GM19239 (cell line): ENCODE results near the gene UBE2C.
A peak's percentile ranks its signal among the peaks of the same experiment; 100 is the strongest.
"Not testable (repeated sequence)": the region's sequence is repeated elsewhere in the genome, so short reads cannot be mapped to it uniquely, and the experiment has no call there.

Source experiments
- DNase-seq: peaks from one replicate; pipeline ENCODE4 v3.0.0; 2011; ENCODE audit warnings: low spot score; ENCODE audit not compliant: insufficient read length
- FAIRE-seq: peaks from 2 replicates; lab custom pipeline; 2011; peaks lifted over from hg19 to GRCh38; lab: Jason Lieb, UNC

UBE2C gene

DNA sequence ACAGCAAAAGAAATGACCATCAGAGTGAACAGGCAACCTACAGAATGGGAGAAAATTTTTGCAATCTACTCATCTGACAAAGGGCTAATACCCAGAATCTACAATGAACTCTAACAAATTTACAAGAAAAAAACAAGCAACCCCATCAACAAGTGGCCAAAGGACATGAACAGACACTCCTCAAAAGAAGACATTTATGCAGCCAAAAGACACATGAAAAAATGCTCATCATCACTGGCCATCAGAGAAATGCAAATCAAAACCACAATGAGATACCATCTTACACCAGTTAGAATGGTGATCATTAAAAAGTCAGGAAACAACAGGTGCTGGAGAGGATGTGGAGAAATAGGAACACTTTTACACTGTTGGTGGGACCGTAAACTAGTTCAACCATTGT is 14.9 kb upstream of the UBE2C start:
- DNase-seq, FAIRE-seq: not testable (repeated sequence)

DNA sequence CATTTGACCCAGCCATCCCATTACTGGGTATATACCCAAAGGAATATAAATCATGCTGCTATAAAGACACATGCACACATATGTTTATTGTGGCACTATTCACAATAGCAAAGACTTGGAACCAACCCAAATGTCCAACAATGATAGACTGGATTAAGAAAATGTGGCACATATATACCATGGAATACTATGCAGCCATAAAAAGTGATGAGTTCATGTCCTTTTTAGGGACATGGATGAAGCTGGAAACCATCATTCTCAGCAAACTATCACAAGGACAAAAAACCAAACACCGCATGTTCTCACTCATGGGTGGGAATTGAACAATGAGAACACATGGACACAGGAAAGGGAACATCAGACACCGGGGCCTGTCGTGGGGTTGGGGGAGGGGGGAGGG is 14.5 kb upstream of the UBE2C start:
- FAIRE-seq, DNase-seq: not testable (repeated sequence)

DNA sequence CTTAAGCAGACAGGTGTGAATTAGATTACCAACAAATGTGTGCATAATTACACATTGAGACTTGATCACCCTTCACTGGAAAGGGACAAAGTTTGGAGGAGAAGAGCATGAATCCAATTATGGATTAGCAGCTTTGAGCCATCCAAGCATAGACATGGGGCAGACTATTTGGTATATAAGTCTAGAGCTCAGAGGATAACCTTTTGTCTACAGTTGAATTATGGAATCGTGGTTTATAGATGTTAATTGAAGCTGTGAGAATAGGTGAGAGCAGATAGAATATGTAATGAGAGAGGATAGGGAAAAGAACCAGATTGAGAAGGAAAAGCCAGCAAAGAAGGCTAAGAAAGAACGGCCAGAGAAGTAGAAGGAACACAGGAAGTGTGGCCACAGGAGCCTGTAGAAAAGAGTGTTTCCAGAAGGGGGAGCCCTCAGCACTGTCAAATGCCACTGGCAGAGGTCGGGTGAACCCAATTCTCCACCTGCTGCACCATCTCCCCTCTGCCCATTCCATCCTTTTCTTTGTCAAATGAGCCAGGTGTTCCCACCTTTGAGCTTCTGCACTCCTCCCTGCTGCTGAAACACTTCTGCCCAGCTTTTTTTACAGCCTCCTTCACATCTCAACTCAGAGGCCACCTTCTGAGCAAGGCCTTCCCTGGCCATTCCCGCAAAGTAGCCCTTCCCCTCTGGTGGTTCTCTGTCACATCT is 13.4 kb upstream of the UBE2C start:
- FAIRE-seq (peak; percentile 40), DNase-seq (peak; percentile 37)

DNA sequence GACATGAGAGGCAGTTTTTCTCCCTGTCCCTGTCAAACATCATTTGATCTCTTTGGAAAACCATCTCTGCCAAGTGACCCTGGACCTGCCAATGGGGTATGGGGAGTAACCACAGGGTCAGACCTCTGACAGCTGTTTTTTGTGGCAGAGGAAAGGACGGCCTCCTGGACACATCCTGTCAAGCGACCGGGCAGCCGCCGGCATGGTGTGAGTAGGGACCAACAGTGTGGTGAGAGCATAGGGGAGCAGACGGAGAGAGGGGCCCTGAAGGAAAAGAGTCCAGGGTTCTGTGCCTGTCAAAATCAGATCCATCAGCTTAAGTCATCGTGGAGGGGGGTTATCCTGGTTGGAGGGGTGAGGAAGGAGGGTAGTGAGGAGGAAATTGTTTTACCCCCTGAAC is 10.6 kb upstream of the UBE2C start:
- DNase-seq (no peak), FAIRE-seq (no peak)

DNA sequence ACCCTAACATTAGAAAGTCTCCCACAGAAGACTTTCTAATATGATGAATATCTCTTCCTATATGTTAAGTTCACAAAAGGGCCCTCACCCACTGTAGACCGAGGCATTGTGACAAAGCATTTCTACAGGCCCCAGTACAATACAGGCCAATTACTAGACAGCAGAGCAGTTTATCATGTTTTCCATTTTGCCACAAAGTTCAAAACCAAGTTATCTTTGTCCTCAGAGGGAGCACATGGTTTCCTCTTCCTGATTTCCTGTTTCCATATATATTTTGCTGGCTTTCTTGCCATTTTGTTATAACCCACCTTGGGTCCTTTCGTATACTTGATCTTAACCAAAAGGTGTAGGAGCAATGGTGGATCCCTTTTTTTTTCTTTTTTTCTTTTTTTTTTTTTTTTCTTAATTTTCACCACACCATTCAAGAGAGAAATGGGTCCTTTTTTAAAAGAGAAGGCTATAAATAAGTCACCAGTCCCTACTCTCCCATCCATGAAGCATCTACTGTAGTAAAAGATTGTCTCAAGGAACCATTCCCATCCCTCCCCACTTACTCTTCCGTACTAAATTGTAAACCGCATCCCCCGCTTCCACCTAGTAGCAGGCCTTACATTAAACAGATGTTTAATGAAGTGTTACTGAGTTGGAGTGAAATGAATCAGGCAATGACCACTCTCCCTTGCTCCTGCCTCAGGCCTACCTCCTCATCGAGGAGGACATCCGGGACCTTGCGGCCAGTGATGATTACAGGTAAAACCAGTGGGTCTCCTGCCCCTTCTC is 2.1 kb upstream of the UBE2C start:
- FAIRE-seq, result no peak
- no peak for DNase-seq

DNA sequence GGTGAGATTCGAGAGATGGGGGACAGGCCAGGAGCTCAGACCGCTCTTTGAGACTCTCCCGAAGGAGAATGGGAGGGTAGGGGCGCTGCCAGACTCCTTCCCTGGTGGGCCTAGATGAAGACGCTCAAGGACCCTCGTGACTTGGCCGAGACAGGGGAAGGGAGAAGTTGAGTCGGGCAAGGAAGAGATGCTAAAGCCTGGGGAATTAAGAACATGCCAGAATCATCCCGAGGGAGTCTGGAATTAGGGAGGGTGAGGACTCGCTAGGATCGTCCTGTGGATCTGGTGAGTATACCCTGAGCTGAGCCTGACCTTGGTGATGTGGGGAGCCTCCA is 529 bp downstream of the UBE2C start:
- FAIRE-seq, result no peak
- no peak for DNase-seq

DNA sequence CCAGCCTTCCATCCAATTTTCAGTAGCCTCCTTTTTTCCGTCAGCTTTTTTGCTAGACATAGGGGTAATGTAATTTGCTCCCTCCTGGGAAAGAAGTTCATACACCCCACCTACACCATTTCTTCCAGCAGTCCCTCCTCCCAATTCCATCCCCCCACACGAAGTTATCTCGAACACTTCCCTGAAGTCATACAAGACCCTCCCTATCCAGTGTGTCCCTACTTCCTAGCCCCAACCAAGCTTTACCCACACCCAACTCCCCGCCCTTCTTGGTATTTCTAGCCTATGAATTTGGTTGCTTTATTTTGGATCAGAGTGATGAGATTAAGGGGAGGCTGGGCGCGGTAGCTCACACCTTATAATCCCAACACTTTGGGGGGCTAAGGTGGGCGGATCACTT is 1.0 kb downstream of the UBE2C start:
- no peak for DNase-seq
- no peak for FAIRE-seq

DNA sequence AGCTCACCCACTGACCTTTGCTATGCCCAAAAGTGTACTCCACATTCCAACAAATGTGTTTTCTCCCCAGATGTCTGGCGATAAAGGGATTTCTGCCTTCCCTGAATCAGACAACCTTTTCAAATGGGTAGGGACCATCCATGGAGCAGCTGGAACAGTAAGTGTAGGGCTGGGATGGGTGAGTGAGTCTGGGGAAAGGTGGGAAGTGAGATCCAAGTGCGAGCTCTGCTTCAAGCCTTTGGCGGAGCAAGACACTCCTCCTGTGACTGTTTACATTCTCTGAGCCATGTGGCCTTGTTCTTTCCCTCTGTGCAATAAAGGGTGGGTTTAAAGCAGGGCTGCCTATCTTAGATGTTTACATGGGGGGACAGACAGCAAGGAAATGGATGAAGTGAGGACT is 1.9 kb downstream of the UBE2C start:
- DNase-seq (no peak), FAIRE-seq (no peak)

DNA sequence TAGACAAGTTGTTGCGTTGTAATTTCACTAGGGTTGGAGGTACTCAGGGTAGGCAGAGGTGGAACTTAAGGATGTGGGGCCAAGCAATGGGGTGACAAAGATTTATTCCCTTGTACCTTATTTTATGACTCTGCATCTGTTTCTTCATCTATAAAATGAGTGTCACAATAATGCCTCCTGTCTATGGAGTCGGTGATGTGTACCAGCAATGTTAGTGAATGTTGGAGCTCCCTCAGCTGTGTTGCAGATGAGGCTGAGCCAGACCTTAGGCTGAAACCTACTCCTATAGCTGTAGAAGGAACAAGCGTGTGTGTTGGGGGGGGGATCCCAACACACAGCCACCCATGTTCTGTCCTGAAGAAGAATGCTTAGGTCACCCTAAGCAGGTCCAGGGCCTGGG is 4.5 kb downstream of the UBE2C start:
- FAIRE-seq (no peak), DNase-seq (no peak)

DNA sequence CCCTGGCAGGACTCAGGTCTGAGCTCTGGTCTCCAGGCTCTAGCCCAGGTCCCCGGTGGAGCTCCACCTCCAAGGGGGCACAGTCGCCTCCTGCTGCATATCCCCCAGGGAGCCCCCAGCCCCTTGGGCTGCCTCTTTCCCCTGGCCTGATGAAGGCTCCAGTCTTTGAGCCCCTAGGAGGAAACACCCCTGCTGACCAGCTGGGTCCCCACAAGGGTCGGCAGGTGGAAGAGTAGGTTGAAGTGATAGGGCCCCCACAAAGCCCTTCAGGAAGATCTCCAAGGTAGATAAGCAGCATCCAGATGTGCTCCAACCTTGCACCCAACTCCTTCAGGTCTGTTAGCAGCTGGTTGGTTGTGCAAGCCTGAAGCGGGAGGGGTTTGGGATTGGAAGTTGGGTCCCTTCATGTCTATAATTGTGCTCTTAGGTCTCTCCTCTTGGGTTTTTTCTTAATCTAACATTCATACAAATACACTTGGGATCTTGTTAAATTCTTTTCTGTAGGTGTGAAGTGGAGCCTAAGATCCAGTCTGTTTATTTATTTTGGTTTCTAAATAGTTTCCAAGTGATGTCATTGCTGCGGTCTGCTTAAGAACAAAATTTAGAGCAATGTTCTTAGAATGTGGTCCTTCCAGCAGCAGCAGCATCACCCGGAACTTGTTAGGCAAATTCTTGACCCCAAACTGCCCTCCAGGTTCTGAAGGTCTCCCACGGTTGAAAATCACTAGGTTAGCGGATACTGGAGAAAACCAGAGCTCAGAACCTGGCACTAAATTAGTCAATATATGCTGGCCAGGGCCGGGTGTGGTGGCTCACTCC is 5.1 kb downstream of the UBE2C start:
- no peak for DNase-seq
- FAIRE-seq, result no peak

DNA sequence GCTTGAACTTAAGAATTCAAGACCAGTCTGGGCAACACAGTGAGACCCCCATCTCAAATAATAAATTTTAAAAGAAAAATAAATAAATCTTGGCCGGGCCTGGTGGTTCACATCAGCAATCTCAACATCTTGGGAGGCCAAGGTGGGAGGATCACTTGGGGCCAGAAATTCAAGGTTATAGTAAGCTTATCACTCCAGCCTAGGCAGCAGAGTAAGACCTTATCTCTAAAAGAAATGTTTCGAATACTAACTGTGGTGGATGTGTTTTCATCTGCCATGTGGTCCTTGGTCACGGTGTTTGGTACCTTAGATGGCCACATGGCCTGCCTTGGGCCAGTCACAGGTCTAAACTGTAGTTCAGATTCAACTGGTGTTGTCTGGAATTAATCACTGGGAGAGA is 5.8 kb downstream of the UBE2C start:
- DNase-seq (no peak), FAIRE-seq (no peak)

DNA sequence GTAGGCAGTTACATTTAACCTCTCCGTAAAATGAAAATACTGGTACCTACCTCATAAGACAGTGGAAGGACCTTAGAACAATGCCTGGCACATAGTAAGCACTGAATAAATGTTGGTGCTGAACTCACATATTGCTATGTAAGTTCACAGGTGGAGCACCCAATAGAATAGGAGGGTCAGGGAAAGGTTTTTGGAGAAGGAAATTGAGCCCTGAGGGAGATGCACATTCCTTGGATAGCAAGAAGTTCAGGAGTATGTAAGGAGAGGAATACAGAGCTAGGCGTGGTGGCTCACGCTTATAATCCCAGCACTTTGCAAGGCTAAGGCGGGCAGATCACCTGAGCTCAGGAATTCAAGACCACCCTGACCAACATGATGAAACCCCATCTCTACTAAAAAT is 7.0 kb downstream of the UBE2C start:
- FAIRE-seq (no peak), DNase-seq (no peak)

DNA sequence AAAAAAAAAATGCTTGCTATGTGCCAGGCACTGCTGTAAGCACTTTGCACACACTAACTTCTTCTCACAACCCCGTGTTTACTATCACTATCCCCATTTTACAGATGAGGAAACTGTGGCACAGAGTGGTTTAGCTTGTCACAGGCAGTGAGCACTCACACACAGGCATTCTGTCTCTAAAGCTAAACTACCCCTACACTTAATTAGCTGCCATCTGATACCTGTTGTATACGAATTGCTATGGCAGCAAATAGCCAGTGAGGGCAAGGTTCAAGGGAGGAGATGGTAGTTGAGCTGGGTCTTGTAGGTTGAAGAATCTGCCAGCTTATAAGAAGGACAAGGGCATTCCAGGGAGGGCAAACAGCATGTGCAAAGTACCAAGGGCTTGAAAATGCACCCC is 9.5 kb downstream of the UBE2C start:
- FAIRE-seq (no peak), DNase-seq (no peak)

DNA sequence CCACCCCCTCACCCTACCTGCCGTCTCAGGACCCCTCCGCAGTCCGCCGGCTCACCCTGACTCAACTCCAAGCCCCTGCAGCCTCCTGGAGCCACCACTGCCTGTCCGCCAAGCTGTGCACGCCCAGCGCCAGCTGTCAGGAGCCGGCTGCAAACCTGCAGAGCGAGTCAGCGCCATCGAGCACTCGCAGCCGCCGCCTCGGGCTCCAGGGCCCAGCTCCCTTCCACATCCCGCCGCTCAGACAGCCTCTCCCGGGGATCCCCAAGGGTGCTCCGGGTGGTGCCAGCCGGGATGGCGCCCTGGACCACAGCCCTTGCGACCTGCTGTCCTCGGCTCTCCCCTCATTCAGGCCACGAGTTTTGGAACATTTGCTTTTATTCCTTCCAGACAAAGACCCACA is 10.4 kb downstream of the UBE2C start:
- DNase-seq (no peak), FAIRE-seq (no peak)

DNA sequence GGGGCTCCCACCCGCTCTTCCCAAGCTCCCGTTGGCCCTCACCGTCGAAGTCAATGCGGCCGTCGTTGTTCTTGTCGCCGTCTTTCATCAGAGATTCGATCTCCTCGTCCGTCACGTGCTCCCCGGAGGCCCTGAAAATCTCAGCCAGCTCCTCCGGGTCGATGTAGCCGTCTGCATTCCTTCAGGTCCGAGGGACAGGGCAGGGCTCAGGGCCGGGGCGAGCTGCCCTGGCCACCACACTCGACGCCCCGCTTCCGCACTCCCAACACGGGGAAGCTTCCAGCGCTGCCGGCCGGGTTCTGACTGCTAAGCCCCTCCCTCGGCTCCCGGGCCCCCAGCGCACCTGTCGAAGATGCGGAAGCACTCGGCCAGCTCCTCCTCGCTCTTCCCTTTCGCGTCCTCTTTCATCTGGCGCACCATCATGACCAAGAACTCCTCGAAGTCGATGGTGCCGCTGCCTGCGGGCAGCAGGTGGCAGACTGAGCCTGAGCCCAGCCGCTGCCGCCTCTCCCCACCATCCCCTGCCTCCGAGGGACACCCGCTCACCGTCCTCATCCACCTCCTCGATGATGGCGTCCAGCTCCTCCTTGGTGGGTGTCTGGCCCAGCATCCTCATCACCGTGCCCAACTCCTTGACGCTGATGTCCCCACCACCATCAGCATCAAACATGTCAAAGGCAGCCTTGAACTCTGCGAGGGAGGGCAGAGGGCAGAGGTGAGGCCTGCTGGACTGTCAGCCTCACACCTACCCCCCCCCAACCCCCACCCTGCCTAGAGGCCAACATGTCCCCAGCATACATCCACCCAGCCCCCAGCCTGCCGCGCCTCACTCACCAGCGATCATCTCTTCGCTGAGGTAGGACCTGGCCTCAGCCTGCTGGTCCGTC is 11.7 kb downstream of the UBE2C start:
- no peak for FAIRE-seq
- DNase-seq, result peak; percentile 36

DNA sequence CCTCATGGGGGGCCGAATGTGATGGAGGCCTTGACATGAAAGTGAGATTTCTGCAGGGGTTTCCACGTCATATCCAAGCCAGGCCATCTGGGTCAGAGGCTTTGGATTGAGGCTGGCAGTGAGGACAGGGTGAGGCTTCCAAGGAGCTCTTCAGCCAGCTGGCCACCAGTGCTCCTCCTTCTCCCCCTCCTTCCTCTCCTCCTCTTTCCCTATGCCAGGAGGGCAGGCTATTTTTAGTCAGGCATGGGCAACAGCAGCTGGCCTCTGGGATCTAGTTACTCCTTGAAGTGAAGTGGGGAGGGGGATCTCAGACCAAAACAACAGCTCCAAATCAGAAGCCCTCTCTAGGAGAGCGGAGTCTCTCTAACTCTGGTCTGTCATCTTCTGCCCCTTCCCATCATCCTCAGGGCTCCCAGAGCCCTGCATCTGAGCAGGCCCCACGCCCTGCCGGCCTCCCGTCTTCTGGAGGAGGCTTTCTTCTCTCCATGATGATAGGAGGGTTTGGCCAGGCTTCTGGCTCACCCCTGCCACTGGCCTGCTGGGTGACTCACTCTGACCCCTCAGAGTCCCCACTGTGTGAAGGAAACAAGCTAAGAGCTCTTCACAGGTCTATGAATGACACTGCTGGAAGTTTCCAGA is 14.1 kb downstream of the UBE2C start:
- FAIRE-seq (no peak), DNase-seq (no peak)

DNA sequence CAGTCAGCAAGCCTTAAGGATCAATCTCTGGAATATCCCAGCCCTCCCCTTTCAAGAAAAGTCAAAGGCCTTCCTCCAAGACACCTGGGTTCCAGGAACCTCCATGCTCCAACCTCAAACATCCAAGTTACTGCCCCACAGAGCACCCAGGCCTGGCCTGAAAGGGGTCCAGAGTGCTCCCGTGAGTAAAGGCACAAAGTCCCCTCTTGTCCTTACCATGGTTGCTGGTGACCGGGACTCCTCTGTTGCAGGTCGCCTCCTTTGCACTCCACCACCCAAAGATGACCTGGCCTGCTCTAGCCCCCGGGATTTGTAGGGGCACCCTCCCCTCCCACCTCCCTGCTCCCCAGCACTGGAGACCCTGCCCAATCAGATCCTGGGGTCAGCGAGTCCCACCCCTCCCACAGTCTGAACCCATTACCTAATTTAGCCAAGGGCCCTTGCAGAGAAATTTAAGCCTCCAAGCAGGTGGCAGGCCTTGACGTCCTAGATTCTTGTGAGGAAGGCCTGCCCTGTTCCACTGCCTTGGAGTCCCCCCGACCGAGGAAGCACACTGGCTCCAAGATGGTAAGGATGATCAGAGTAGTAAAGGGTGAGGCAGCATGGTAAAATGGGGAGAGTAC is 14.7 kb downstream of the UBE2C start, which contains the start of gene TNNC2:
Gene TNNC2, minus strand, starts transcription at position 283 of the 623 bp plus-strand sequence. Its CDS starts 64 bp downstream, at position 219.
- FAIRE-seq, result no peak

DNA sequence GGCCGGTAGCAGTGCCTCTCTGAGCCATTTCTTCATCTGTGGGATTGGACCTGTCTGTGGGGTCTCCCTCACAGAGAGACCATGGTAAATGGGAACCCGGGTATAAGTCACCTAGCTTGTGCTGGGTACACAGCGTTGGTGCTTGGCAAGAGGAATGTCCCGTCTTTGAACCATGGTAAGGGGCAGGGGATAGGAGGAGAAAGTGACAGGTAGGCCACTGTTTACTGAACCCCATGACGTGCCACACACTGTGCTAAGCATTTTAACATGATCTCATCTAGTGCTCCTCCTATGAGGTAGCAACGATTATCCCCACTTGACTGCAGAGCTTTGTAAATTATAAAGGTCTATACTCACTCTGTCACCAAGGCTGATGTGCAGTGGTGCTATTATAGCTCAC is 15.3 kb downstream of the UBE2C start:
- FAIRE-seq, result no peak

More for the DNA sequence above, 14.7 kb downstream of the UBE2C start, which contains the start of gene TNNC2:
- DNase-seq, result no peak

DNA sequence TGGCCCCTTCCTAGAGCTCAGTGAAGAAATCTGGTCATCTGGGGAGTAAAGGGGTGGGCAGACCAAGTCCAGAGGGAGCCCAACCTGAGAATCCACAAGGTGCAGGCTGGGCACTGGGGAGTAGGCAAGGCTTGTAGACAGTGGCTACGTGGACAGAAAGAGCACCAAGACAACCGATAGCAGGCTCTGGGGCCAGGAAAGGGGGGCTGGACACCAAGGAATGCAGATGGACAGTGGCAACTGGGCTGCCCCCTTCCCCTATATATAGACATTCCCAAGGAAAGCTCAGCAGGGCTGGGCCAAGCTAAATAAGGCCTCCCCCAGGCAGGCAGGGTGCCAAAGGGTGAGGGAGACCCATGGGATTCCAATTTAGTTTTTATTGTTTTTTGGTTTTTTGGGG is 16.1 kb downstream of the UBE2C start:
- FAIRE-seq, result no peak
- DNase-seq, result no peak

More for the DNA sequence above, 15.3 kb downstream of the UBE2C start:
- no peak for DNase-seq
